GM13976 (cell line): ENCODE measurements around the gene CLDN16.

ENCODE experiments used
- DNase-seq: peaks from one replicate; pipeline ENCODE4 v3.0.0; 2012; ENCODE audit warnings: low spot score
- in situ Hi-C: fragments of 300-500 bp; cut with MboI; formaldehyde crosslinking; loops from one replicate; pipeline ENCODE4 v1.12.0; 2022; ENCODE audit warnings: low sequenced_read_pairs, mixed read lengths, inconsistent platforms; ENCODE audit not compliant: unreplicated experiment
- TF ChIP-seq, protein P1 (sequence below): IDR thresholded peaks from 2 replicates; pipeline ENCODE4 v1.5.1; 2012; ENCODE audit warnings: borderline replicate concordance, mild to moderate bottlenecking; ENCODE audit not compliant: insufficient read depth; ENCODE audit errors: extremely low read depth, missing control alignments, control extremely low read depth

Gene CLDN16

DNA sequence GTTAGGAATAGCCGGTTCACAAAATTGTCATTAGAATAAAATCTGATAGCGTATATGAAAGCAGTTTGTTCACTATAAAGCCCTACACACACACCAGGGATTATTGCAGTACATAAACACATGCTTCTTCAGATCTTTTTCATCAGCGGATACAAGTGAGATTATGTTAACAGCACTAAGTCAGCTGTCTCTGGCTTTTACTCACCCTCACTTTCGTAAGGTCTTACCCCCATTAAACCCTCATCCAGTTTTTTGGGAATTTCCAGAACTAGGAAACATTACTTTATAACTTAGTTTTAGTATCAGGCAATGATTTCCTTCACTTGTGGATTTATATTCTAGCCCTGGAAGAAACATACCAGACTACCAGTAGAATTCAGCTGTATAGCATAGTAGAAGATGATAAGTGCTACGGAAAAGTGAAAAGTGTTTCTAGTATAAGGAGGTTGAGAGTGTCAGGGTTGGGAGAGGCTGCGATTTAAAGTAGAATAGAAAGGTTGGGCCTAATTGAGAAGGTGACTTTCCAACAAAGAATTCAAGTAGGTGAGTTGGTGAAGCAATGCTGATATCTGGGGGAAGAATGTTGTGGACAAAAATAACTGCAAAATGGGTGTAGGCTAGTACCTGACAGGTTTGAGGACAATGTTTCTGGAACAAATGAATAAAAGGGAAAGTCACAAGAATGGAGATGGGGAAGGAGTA lies 39.0 kb downstream of the CLDN16 start:
- in situ Hi-C loops: no loop called here
- TF ChIP-seq, protein P1, sequence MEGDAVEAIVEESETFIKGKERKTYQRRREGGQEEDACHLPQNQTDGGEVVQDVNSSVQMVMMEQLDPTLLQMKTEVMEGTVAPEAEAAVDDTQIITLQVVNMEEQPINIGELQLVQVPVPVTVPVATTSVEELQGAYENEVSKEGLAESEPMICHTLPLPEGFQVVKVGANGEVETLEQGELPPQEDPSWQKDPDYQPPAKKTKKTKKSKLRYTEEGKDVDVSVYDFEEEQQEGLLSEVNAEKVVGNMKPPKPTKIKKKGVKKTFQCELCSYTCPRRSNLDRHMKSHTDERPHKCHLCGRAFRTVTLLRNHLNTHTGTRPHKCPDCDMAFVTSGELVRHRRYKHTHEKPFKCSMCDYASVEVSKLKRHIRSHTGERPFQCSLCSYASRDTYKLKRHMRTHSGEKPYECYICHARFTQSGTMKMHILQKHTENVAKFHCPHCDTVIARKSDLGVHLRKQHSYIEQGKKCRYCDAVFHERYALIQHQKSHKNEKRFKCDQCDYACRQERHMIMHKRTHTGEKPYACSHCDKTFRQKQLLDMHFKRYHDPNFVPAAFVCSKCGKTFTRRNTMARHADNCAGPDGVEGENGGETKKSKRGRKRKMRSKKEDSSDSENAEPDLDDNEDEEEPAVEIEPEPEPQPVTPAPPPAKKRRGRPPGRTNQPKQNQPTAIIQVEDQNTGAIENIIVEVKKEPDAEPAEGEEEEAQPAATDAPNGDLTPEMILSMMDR: no peak
- DNase-seq: no peak

DNA sequence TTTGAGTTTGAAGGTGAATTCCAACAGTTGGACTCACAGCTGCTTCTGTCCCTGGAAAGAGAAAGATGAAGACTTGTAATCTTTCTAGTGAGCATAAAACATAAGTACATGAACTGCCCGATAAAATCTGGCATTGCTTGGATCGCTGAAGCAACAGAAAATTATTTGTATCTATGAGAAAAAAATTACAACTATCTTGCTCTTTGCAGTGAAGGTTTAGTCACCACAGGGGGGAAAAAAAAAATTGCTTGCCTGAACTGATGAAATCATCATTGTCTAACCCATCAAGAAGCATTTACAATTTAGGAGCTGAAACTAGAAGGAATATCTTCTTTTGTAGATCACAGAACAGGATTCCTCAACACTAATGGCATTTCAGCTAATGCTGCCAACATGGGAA lies 41.7 kb downstream of the CLDN16 start:
- TF ChIP-seq, protein P1: no peak
- in situ Hi-C loops: no loop called here
- no peak for DNase-seq

DNA sequence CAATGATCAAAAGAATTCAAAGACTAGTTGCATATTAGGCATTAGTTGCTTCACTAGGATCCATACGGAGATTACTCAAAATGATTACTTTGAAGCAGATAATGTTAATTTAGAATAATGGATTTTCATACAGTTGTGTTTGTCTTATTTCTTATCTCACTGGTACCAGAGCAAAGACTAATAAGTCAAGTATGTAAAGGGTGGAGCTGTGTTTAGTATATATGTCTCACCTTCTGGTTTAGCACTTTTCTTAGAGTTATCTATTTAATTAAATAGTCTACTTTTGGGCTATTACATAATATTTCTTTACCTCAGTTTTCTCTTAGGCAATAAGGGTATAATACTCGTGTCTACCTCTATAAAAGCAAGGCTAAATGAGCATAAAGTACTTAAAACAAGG lies 42.9 kb downstream of the CLDN16 start:
- in situ Hi-C loops: no loop called here
- no peak for DNase-seq
- TF ChIP-seq, protein P1: no peak

DNA sequence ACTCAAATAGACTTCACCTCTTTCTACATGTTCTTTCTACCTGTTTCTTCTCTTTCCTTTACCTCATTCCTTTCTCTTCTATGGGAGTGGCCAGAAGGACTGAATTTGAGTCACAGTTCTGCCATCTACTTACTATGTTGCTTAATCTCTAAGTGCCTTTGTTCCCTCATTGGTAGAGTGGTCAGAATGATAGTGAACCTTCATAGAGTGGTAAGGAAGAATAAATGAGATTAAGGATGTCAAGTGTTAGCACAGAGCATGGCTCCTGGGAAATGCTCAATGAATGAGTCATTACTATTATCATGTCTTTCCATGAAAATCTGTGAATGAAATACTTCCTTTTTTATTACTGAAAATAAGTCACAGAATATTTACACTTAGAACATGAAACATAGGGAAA lies 44.3 kb downstream of the CLDN16 start:
- in situ Hi-C loops: no loop called here
- TF ChIP-seq, protein P1: no peak
- no peak for DNase-seq

DNA sequence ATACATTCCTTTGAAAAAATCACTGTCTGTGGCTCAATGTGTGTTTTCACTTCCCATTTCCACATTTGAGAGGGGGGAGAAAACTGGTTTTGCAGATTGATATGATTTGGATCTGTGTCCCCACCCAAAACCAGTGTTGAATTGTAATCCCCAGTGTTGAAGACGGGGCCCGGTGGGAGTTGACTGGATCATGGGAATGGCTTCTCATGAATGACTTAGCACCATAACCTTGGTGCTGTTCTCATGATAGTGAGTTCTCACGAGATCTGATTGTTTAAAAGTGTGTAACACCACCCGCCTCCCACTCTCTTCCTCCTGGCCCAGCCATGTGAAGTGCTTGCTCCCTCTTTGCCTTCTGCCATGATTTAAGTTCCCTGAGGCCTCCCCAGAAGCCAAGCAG lies 45.7 kb downstream of the CLDN16 start:
- DNase-seq: no peak
- TF ChIP-seq, protein P1: no peak
- in situ Hi-C loops: no loop called here

DNA sequence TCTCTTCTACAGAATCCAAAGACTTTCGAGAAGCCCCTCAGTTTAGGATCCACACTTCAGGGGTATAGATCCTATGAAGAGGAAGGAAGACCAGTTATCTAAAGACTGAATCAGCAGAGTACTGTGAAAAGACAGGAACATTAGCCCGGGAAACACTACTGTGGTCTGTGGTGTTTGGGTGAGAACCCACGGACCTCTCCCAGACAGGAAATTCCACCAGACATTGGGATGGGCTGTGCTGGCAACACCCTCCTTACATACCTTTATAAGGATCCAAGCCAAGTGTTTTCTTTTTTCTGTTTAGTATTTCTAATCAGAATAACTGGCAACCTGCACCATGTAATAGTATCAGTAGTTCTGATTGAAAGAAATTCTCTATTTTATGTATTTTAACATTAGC lies 47.7 kb downstream of the CLDN16 start:
- TF ChIP-seq, protein P1: no peak
- DNase-seq: no peak
- in situ Hi-C loops: no loop called here

DNA sequence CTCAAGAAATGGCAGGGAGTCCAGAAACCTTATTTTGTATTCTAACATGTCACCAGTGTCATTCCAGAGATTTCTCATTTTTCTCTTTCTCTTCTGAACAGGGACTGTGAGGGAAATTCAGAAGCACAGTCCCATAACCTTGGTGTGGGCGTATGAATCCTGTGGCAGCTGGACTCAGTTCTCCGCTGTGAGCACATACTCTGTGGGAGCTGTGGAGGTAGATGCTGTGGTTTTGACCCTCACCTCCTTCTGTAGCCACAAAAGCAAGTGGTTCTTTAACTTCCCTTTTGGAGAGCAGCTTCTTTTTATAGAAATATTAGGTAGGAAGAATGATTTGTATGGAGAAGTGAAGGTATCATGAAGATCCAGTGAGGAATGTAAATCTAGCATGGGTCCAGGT lies 48.4 kb downstream of the CLDN16 start:
- TF ChIP-seq, protein P1: no peak
- in situ Hi-C loops: no loop called here
- no peak for DNase-seq
